KBM-7 (cell line): ENCODE measurements around the gene WDR88.
A peak's percentile ranks its signal among the peaks of the same experiment; 100 is the strongest.
"Not testable (repeated sequence)": the region's sequence is repeated elsewhere in the genome, so short reads cannot be mapped to it uniquely, and the experiment has no call there.

Experiments used
- DNase-seq: peaks from one replicate; pipeline ENCODE4 v3.0.0-alpha.2; 2015
- in situ Hi-C: fragments of 300-500 bp; cut with MboI; formaldehyde crosslinking; loops from 2 replicates; pipeline ENCODE4 v1.14.3; 2020; ENCODE audit warnings: low sequenced_read_pairs, low pct_unique_long_range_greater_than_20kb, mixed read lengths

Gene WDR88

DNA sequence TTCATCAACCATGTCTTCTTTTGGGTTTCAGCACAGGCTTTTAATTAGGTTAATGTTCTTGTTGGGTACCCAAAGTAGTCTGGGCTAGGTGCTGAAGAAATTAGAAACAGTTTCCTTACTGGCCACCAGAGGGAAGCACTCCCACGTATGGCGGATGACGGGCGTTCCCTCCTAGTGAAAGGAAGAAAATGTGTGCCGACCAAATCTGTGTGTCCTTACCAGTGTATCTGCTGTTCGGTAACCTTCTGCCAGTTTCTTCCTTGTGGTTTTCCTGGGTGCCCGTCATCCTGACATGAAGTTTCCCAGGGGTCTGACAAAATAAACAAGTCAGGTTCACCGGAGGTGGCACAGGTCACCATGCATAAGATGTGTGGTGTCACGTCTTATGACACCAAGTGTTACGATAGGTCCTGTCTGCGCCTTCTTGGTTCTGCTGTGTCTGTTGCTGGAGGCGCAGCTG, 6.0 kb upstream of the WDR88 start:
- DNase-seq: peak; percentile 58
- in situ Hi-C loops: no loop called here

DNA sequence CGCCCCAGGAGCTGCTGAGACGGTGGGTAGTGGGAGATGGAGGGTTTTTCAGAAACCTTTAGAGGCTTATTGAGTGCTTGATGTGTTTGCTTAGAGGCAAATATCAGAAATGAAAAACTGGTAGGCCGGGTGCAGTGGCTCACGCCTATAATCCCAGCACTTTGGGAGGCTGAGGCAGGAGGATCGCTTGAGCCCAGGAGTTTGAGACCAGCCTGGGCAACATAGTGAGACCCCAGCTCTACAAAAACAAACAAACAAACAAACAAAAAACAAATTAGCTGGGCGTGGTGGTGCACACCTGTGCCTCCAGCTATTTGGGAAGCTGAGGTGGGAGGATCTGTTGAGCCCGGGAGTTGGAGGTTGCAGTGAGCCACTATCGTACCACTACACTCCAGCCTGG, 5.2 kb upstream of the WDR88 start:
- DNase-seq, in situ Hi-C loops: not testable (repeated sequence)

DNA sequence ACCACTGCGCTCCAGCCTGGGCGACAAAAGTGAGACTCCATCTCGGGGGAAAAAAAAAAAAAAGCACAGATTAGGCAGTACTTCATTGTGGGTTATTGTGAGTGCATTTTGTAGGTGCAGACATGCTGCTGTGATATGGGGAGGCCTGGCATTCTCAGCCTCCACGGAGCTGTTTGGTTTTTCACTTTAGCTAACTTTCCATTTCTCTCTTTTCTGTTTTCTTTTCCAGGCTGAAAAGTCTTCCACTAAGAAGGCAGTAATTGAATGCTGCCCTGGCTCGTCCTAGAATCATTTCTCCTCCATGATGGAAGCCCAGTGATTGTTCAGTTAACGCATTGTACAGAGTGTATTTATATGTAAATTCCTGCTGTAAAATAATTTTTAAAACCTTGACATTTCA, 2.0 kb upstream of the WDR88 start:
- in situ Hi-C loops: no loop called here
- DNase-seq: no peak

DNA sequence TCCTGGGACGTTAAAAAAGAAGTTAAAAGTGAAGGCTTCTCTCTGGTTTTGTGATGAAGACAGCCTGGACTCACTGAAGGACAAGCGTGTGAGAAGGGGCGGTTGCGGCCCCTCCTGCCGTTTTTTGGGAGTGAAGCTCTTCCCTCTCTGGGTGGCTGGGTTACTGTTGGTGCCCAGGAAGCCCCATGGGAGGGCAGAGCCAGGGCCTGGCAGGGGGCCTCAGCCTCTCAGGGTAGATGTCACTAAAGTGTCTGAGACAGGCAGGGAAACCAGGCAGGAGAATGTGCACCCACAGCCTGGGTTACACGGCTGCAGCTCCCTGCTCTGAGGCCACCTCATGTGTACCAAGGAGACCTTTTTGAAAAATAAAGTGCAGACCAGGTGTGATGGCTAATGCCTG, 1.5 kb upstream of the WDR88 start:
- in situ Hi-C loops: no loop called here
- DNase-seq: no peak

DNA sequence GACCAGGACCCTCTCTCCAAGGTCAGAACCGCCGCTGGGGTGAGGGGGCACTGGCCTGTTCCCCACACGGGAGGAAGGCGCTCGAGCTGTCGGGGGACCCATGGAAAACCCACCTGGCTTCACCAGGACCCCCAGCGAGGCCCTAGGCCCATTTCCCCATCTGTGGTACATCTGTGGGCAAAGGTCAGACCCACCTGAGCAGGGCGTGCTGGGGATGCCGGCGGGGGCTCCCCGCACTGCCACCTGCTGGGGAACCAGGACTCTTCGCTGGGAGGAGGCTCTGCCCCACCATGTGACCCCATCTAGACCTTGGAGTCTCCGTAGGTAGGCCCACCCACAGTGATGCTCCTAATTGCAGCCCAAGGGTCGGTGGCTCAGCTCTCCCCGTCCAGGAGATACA, 511 bp downstream of the WDR88 start:
- in situ Hi-C loops: no loop called here
- no peak for DNase-seq

DNA sequence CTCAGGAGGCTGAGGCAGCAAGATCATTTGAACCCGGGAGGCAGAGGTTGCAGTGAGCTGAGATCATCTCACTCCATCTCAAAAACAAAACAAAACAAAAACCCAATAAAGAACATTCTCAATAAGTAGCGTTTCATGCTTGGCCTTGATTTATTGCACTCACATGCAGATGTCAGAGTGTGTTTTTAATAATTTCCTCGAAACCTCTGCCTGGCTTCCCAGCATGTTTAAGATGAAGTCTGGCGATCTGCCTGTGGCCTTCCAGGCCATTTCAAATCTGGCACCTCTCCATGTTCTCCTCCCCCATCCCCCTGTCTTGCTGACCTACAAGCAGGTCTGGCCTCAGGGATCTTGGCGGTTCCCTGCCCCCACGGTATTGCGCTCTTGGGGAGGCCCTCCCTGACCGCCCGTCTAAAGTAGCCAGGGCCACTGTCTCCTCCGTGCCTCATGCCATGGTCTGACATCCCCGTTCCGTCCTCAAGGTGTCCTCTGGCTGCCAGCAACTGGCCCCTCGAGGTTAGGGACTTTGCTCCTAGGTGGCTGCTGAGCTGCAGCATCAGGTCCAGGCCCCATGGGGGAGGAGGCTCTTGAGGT, 1.6 kb downstream of the WDR88 start:
- no peak for DNase-seq
- in situ Hi-C loops: no loop called here

DNA sequence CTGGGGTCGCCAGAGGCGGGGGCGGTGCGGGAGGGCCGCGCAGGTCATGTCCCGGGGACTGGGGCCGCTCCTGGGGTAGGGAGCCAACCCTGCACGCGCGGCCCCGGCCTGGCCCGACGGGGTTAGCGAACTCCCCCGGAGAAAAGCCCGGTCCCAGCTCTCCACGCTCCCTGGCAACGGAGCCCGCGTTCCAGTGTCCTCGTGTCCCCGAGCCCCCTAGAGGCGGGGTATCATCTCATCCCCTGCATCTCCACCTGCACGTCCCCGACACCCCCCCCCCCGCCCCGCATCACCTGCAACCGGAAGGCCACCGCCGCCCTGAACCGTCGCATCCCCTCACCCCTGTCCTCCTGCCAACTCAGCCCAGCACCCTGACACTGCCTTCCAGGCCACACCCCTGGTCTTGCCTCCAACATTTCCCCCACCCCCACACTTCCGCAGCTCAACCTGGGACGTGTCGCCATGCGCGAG, 2.7 kb downstream of the WDR88 start:
- in situ Hi-C loops: no loop called here

DNA sequence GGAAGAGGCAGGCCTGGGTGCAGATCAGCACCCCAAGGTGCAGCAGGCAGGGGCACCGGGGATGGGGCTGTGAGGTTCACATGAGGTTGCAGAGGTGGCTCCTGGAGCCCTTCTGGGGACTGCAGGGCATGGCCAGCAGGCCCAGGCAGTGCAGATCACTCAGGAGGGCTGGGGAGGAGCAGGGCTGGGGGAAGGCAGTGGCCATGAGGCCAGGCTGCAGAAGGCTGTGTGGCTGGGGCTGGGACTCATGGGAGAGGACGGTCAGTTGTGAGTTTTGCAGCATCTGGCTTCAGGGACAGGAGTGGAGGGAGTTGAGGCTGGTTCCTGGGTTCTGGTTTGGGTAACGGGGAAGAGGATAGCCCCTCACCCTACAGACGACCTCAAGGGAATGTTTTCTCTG, 7.3 kb downstream of the WDR88 start:
- no peak for DNase-seq
- in situ Hi-C loops: no loop called here

More for the DNA sequence above, 2.7 kb downstream of the WDR88 start:
- DNase-seq: no peak

DNA sequence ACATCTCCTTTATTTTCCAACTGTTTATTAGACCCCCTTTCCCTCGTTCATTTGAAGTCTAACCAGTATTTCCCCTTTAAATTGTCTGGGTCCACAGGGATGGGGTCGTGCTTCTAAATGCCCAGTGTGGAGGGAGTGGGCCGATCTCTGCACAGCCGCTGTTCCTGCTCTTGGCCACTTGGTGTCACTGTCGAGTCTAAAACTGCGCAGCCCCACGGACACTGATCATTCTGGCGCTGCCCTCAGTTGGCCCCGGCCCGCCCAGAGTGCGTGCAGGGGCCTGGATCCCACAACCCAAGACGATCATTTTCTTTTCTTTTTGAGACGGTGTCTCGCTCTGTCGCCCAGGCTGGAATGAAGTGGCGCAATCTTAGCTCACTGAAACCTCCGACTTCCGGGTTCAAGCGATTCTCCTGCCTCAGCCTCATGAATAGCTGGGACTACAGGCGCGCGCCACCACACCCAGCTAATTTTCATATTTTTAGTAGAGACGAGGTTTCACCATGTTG, 12.0 kb downstream of the WDR88 start:
- DNase-seq: peak; percentile 94
- in situ Hi-C loops: no loop called here

DNA sequence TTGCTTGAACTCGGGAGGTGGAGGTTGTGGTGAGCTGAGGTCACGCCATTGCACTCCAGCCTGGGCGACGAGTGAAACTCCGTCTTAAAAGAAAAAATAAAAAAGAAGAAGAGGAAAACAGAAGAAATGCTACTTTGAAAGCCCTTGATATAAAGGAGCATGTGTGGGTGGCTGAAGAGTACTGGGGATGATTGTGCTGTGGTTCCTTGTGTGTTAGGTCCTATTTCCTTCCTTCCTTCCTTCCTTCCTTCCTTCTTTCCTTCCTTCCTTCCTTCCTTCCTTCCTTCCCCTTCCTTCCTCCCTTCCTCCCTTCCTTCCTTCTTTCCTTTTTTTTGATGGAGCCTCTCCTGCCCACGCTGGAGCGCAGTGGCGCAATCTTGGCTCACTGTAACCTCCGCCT, 14.3 kb downstream of the WDR88 start:
- DNase-seq: no peak
- in situ Hi-C loops: no loop called here

DNA sequence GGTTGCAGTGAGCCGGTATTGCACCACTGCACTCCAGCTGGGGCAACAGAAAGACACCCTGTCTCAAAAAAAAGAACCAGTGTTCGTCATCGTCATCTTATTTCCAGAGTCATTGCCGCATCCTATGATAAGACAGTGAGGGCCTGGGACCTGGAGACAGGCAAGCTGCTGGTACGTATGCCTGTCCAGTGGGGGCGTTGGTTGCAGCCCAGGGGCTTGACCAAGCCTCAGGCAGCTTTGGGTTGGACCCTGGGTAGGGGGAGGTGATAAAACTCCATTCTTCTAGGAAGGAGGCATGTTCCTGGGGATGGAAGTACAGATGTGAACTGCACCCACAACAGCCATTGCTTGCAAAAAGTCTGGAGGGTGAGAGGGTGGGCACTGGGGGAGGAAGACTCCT, 15.6 kb downstream of the WDR88 start:
- in situ Hi-C loops: no loop called here
- DNase-seq: no peak

DNA sequence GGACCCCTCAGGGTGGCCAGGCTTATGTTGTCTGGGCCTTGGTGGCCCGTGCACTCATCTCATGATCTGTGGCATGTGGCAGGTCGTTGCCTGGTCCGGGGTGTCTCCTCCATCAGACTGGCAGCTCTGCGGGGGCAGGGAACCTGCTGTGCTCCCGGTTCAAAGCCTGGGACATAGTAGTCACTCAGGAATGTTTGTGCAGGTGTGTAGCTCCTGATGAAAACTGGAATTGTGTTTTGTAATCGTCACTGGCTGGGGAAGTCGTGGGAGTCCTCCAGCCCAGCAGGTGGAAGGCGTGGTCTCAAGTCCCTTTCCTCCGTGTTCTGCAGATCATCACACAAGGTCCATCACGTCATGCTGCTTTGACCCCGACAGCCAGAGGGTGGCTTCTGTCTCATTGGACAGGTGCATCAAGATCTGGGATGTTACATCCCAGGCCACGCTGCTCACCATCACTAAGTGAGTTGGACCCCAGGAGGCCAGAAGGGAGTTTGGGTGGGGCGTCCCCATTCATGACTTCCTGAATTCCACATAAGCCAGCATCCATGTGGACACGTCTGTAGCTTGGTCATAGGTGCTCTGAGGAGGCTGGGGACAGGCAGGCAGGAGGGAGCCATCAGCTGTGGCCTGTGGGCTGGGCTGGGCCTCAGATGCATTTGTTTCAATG, 19.1 kb downstream of the WDR88 start:
- in situ Hi-C loops: no loop called here
- DNase-seq: no peak

DNA sequence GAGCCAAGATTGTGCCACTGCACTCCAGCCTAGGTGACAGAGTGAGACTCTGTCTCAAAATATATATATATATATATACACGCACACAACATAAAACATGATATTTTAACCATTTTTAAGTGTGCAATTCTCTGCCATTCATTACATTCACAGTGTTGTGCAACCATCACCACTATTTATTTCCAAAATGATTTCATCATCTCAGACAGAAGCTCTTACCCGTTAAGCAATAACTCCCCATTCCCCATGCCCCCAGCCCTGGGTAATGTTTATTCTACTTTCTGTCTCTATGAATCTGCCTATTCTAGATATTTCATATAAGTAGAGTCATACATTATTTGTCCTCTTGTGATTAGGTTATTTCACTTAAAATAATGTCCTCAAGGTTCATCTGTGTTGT, 20.3 kb downstream of the WDR88 start:
- in situ Hi-C loops: no loop called here
- no peak for DNase-seq

DNA sequence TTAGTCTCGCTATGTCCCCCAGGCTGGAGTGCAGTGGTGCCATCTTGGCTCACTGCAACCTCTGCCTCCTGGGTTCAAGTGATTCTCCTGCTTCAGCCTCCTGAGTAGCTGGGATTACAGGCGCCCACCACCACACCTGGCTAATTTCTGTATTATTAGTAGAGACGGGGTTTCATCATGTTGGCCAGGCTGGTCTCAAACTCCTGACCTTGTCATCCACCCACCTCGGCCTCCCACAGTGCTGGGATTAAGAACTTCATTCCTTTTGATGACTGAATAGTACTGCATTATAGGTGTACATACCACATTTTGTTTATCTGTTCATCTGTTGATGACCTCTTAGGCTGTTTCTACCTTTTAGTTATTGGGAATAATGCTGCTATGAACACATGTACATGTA, 20.7 kb downstream of the WDR88 start:
- in situ Hi-C loops, DNase-seq: not testable (repeated sequence)

DNA sequence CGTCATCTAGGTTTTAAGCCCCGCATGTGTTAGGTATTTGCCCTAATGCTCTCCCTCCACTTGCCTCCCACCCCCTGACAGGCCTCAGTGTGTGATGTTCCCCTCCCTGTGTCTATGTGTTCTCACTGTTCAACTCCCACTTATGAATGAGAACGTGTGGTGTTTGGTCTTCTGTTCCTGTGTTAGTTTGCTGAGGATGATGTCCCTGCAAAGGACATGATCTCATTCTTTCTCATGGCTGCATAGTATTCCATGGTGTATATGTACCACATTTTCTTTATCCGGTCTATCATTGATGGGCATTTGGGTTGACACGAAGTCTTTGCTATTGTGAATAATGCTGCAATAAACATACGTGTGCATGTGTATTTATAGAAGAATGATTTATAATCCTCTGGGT, 22.4 kb downstream of the WDR88 start:
- in situ Hi-C loops, DNase-seq: not testable (repeated sequence)

DNA sequence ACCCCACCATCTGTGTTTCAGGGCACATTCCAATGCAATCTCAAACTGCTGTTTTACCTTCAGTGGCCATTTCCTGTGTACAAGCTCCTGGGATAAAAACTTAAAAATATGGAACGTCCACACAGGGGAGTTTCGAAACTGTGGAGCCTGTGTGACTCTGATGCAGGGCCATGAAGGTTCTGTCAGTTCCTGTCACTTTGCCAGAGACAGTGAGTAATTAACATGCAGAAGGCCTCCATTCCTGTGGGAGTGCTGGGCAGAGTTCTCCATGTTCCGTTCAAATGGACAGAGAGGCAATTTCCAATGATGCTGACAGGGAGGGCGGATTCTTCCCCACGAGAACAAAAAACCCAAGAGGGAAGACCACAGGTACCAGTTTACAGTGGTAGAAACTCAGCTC, 24.4 kb downstream of the WDR88 start:
- in situ Hi-C loops: no loop called here

DNA sequence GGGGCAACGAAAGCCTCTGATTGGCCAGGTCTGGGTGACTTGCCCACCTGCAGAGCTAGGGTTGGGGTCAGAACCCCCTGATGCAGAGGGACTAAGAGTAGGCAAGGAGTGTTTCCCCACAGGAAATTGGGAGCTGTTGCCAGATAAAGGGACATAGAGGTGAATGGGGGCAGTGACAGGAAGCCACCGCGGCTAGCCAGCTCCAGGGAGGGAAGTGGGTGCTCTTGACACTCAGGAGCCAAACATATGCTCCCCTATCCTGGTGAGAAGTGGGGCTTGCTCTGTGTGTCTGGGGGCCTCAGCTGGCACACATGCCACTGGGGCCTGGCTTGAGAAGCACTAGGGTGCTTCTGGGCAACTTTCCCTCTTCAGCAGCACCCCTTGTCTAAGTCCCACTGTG, 26.0 kb downstream of the WDR88 start:
- in situ Hi-C loops: no loop called here

More for the DNA sequence above, 24.4 kb downstream of the WDR88 start:
- DNase-seq: no peak

DNA sequence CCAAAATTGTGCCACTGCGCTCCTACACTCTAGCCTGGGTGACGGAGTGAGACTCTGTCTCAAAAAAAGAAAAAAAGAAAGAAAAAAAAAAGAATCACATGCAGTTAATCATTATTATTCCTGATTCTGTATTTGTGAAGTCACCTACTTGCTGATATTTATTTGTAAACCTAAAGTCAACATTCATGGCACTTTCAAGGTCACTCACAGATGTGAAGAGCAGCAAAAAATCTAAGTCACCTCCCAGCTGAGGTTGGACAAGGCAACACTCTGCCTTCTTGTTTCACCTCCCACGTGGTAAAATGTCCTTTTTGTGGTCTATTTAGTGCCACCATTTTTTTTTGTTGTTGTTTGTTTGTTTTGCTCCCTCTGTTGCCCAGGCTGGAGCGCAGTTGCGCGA, 26.5 kb downstream of the WDR88 start:
- in situ Hi-C loops: no loop called here
- DNase-seq: no peak

More for the DNA sequence above, 26.0 kb downstream of the WDR88 start:
- DNase-seq: peak; percentile 28

DNA sequence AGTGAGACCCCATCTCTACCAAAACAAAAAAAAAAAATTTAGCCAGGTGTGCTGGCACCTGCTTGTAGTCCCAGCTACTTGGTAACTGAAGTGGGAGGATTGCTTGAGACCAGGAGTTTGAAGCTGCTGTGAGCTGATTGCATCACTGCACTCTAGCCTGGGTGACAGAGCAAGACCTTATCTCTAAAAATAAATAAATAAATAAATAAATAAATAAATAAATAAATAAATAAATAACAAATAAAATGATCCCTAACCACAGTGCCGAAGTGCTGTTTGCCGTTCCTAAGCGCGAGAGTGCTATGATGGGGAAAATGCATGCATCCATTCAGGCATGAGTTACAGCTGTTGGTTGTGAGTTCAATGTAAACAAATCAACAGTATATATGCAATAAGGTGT, 27.2 kb downstream of the WDR88 start:
- in situ Hi-C loops: no loop called here
- no peak for DNase-seq

DNA sequence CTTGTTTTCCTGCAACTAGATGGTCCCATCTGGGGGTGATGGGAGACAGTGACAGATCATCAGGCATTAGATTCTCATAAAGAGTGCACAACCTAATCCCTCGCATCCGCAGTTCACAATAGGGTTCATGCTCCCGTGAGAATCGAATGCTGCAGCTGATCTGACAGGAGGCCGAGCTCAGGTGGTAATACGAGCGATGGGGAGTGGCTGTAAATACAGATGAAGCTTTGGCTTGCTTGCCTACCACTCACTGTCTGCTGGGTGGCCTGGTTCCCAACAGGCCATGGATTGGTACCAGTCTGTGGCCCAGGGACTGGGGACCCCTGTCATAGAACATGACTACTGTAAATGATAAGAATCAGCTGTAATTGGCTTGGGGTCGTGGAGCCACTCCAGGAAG, 28.0 kb downstream of the WDR88 start:
- in situ Hi-C loops: no loop called here
- no peak for DNase-seq

DNA sequence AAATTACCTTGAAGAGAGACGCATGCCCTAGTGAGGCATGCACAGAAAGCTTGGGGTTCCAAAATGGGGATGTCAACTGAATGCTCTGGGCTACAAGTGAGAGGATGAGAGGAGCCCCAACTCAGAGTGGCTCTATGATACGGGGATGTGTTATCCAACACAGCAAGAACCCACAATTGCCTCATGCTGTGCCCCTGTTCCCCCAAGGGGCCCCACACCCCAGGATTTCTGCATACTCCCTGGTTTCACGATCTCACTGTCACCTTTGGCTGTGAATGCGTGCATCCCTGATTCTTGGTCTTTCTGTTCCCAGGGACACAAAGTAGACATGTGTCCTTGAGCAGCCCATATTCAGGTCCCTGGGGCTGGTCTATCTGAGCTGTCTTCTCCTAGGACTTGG, 29.3 kb downstream of the WDR88 start:
- DNase-seq: no peak
- in situ Hi-C loops: no loop called here
